Left lobe of liver (tissue), 2 donors: Measurements from ENCODE around the gene SNX19. TPM values are rescaled to one million over a fixed set of nuclear protein-coding genes. Genes with fewer than 3 reads are reported as not detected.

Source experiments
- ATAC-seq: fragments of 200-7000 bp; cut with Tn5 transposase; one replicate; pipeline ENCODE4 v1.9.1; 2020; ENCODE audit warnings: mild to moderate bottlenecking, moderate library complexity
- DNase-seq: peaks from one replicate; pipeline ENCODE4 v3.0.0-alpha.2; 2020; ENCODE audit warnings: low spot score
- total RNA-seq: library from RNA; stranded (reverse); gene quantifications from one replicate; pipeline ENCODE4 v1.2.1, GENCODE V29; 2021
- donor health status: DM: no; HTN: no; CAD: no; lungs with moderate emphysema.
- donor health status: DM: no; HTN: yes; CAD: no.

SNX19 gene
- total RNA-seq, 1 donor from 2014 or later: 33.9 TPM

DNA sequence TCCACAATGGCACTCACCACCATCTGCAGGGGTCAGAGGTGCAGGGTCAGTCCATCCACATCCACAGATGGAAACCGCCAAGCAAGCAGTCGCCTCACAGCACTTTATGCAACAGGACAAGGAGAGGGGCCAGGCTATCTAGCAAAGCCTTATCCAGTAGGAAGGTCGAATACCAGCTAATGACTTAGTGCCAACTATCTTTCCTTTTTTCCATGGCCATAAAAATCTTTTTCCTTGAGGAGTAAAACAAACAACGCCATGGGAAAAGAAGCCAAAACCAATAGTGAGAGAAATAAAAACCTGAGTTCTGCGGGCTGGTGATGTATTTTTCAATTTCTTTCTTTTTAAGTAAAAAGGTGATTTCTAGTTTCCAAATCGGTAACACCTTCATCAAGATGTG, 8.2 kb downstream of the SNX19 start:
- ATAC-seq (no peak), DNase-seq (no peak)

DNA sequence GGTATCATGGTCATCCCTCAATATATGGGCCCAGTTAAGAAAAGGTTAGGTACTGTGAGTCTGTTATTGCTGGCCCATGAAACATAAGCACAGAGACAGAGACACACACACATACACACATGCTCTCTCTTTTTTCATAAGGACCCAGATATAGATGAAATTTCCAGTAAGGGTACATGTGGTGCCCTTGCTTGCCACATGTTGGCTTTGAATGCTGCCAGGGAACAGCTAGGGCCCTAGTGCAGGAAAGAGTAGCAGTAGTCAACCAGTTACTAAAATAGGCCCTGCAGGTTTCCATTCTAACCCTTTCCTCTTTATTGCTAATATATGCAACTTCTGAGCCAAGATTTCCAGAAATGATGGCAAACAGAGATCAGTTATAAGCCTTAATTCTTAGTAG, 9.1 kb downstream of the SNX19 start:
- ATAC-seq (no peak), DNase-seq (no peak)

DNA sequence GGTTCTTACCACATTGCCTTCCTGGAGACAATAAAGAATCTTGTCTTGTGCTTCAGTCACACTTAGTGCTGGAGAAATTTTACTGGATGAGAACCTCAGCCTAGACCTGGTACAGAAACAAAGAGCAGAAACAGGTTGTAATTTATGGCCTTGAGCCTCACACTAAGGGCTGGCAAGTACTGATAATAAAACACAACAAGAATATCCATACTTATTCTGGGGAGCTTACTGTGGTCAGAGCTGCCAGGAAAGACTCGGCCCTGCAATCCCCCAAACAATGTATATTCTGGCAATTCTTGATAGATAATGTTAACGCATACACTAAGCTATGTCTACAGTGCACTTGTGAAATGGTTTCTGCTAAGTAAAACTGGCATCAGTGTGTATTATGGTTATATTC, 9.7 kb downstream of the SNX19 start:
- ATAC-seq (no peak), DNase-seq (no peak)

DNA sequence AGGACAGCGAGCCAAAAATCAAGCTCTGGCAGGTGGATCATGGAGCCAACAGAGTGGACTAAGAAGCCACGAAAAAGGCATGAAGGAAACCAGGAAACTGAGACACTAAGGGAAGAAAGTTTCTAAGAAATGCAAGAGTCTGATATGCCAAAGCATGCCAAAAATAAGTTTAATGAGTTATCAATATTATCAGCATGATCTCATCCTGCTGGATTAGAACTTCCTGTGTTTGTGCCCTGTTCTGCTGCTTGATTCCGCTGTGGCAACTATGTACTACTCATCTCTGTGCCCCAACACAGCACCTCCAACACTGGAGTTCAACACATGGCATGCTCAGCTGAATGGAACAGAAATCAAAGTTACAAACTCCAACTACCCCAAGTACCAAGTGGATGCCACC, 10.8 kb downstream of the SNX19 start:
- ATAC-seq: no peak
- DNase-seq: no peak

DNA sequence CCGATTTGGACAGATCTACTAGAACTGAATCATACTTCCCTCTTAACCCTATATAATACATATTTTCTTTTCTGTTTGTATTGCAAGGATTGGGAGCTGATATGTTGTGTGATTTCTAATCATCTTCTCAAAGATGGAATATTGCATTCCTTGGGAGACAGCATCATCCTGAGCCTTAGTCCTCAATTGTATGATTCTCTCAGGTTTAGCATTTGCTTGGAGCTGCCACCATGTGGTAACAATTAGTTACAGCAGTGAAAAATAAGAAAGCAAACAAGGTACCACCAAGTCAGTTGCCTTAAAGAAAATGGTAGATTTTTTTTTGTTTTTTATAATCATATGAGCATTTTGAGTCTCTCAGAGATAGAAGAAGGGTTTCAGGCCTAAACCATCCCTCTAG, 11.9 kb downstream of the SNX19 start:
- DNase-seq (no peak), ATAC-seq (peak; percentile 57)

DNA sequence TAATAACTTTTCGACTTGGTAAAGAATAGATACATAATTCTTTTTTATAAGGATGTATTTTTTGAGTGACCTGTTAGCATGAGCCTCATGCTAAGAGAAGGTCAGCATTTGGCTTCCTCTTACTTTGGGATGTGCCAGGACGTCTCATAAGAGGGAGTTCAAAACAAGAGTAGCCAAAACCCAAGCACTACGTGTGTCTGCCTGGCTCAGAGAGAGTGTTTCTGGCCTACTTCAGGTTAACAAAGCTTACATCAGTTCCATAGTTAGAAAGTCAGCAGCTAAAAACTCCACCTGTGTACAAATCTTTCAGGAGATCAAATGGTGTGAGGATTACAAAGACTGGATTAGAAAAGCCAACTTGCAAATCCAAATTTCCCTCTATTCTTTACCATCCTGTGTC, 13.9 kb downstream of the SNX19 start:
- DNase-seq (no peak), ATAC-seq (no peak)

DNA sequence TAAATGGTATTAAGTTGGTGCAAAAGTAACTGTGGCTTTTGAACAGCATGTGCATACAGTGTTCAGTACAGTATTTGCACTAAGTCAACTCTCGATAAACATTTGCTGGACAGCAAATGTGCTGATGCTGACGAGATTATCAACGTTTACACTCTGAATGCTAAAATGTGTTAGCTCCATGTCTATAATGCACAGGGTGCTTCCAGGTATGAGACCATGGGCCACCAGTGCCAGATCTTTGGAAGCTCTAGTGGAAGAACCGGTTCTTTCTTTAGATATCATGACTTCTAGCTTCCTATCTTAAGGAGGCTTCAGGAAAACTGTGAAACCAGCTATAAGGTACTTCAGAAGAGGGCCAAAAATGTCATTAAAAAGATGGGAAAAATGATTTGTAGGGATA, 17.2 kb downstream of the SNX19 start:
- DNase-seq (no peak), ATAC-seq (no peak)

DNA sequence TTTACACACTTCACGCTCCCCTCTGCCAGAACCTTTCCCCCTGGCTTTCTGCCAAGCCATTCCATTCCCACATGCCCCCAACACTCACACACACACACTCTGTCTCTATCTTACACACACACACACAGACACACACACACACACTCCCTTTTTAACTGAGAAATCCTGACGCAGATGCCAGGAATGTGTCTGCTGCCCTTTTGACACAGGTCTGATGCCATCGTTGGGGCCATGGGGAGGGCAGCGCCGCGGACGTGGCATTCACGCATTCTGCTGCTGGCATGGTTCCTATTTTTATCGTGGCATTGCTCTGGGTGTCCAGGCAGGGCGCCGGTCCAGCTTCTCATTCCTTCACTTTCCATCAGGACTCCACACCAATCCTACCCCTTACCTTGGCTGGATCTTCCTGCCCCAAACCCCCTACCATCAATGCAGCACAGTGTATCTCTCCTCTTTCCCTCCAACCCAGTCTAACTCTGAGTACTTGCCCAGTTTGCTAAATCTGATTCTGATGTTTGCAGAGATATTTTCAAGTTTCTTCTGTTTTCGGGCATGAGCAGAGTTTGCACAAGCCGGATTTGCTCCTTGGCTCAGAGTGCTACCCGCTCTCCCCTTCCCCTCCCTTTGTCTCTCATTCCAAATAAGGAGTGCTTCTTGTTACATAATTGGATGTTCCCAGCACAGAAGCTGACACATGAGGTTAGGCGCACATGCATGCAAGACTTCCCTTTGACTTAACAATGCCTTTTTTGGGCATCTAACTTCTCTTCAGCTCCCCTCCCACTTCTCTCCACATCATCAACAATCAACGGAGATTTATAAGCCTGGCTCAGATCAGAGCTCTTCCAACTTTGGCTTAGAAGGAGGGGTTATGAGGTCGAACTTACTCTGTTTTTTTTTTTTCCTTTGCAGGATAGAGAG, 18.8 kb downstream of the SNX19 start:
- ATAC-seq: peak; percentile 86
- peak; percentile 89 for DNase-seq

DNA sequence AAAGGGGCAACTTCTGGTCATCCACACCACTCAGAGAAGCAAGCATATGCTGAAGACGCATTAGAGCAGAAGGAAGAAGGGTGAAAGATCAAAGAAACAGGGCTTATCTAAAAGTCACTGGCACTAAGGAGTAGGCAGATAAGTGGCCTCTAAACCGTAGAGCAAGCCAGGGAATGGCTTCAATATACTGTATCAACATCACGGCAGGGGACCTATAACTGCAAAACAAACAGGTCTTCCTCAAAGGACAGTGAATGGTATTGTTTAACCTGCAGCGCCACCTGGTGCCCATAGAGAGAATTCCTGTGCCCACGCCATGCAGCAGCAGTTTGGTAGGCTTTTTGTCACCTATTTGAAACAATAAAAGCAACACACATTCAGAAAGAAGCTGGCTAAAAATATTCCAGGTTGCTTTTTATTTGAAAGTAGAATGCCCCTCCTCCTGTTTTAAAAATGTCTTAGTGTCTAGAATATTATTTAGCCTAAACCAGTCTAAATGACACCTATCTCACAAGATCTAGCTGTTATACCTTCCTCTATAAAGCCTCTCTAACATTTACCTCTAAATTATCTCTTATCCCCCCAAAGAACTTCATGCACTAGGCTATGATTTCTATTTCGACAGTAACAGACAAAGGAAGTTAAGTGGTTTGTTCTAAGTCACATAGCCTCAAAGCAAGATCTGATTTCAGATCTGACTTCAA, 21.8 kb downstream of the SNX19 start:
- DNase-seq (peak; percentile 71), ATAC-seq (peak; percentile 71)

DNA sequence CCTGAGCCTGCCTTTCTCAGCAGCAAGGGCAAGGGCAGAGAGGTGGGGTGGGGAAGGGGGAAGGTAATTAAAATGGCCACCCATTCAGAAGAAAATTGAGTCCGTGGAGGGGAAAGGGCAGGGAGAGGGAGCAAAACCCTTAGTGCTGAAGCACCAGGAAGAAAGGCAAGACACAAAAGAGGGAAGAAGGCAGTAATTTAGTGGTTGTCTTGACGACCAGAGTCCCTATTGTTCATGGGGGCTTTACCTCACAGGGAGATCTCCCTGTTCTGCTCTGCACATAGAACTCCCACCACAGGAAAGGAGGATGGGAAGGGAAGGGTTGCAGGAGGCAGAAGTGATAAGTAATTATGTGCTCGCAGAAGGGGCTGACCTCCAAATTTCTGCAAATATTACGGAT, 23.4 kb downstream of the SNX19 start:
- ATAC-seq (no peak), DNase-seq (no peak)

DNA sequence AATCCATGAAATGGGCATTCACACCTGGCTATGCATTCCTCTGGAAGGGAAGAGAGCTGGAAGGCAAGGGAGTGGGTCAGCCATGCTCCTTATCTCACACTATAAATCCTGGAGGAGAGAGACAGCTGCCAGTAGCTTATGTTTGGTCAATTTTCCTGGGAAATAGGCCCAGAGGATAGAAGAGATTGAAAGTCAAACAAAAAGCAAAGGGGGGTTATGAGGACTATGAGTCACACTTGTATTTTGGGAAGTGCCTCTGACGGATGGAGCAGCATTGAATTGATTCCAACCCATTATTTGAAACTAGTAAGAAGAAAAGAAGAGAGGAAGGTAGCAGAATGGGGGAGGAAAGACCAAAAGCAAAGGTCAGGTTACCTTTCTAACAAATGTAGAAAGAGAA, 25.0 kb downstream of the SNX19 start:
- ATAC-seq (peak; percentile 7), DNase-seq (no peak)

DNA sequence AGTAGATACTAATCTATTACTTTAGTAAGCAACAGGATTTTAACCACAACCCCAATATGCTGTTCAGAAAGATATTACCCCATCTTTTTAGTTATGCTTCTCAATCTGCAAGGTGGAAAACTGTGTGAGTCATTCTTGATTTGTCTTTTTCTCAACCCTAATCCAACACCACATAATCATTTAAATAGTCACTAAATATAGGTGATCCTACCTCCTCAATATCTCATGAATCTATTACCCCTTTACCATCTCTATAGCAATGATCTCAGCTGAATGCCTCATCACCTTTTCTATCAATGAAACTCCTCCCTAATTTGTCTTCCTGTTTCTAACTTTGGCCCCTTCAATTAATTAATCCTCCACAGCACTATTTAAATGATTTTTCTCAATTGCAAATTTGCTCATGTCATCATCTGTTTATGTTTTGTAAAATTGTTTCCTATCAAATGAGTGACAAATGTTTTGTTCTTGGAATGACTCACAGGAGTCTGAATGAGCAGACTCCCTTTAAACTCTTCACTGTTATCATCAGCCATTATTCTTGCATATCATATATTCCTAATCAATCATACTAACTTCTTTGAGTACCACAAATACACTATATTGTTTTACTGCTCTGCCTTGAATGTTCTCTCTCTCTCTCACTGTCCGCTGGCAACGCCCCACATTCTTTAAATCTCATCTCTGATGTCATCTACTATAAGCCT, 26.1 kb downstream of the SNX19 start:
- ATAC-seq: no peak
- DNase-seq: no peak

DNA sequence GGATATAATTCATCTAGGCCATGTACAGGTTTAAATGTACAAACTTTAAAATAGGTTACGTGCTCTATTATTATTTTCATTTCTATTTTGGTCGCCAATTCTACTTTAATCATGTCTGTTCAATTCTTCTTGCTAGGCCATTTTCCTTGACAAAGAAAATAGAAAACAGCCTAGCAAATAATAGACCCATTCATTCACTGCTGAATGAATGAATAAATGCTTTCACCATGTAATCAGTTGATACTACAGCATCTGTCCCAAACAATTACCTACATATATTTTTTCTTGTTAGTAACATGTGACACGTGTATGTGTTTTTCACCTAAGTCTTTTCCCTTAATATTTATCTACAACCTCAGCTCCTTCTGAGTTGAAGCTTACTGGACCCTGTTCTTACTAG, 27.5 kb downstream of the SNX19 start:
- DNase-seq (no peak), ATAC-seq (no peak)

DNA sequence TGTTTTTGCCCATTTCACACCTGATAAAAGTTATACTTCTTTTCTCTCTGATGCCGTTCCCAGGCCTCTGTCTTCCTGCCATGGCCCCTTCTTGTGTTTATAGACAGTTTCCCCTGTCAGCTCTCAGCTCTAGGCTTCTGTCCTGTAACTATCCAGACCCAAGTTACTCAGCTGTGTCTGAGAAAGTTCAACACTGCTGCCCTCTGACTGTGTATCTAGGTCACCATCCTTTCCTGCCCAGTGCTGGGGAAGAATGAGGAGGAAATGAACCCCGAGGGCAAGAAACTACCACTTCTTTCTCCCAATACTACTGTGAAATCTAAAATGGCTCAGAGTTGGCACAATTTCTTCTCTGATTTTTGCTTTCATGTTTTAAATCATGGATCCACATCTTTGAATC, 29.6 kb downstream of the SNX19 start:
- ATAC-seq (peak; percentile 49), DNase-seq (no peak)

DNA sequence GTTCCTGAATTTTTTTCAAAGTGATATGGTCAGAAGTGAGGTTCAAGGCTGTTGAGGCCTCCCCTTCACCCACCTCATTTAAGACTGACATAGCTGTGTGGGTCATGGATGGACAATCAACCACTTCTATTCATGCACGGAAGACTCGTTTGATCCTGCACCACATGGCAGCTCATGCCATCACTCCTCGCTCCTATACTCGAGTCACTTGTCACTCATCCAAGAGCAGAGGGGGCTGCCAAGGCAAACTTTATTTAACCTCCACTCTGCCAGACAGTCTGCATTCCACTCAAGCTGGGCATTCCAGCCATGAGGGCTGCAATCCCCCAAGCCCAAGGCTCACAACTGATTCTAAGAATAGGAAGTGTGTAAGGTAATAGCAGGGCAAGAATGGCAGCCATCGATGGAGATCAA, 34.1 kb downstream of the SNX19 start:
- ATAC-seq: peak; percentile 47
- DNase-seq: no peak

DNA sequence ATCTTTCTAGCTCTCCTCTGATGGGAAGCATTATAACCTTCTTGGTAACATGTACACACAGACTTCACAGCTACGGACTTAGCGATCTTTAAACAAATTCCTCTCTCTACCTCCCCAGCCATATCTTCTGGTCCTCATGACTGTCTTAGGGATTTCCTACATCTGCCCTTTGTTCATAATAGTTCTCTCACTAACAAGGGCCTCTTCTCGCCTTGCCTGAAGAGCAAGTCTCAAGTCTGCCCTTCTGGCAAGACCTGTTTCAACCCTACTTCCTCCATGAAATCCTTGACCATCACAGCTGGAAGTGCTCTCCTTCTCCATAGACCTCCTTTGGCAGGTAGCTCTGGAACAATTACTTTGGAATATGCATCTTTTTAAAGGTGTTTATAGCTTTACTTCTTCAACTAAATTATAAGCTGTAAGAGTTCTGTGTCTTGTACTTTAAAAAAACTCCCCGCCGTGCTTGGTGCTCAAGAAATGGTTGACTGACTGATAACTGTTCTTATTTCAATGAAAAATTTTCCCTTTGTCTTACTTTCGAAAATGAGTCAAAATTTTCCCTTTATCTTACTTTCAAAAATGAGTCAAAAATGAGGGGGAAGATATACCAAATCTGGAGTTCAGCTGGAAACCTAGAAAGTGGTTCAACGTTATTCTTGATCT, 34.7 kb downstream of the SNX19 start:
- ATAC-seq (no peak), DNase-seq (no peak)

DNA sequence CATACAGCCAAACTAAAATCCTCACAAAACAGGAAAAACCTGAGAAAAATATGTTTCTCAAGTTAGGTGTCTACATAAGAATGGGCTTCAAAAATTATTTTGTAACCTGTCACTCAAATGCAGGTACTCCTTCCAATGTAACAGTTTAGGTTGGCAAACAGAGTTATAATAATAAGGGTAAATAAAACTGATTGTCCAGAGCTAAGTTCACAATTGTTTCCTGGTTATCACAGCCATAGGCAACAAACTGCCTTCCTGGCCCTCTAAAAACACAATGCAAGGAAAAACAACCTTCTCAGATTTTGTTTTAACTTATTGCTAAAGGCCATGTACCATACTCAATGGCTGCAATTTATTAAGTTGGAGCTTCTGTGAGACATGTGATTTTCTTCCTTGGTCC, 36.4 kb downstream of the SNX19 start:
- DNase-seq (no peak), ATAC-seq (no peak)

DNA sequence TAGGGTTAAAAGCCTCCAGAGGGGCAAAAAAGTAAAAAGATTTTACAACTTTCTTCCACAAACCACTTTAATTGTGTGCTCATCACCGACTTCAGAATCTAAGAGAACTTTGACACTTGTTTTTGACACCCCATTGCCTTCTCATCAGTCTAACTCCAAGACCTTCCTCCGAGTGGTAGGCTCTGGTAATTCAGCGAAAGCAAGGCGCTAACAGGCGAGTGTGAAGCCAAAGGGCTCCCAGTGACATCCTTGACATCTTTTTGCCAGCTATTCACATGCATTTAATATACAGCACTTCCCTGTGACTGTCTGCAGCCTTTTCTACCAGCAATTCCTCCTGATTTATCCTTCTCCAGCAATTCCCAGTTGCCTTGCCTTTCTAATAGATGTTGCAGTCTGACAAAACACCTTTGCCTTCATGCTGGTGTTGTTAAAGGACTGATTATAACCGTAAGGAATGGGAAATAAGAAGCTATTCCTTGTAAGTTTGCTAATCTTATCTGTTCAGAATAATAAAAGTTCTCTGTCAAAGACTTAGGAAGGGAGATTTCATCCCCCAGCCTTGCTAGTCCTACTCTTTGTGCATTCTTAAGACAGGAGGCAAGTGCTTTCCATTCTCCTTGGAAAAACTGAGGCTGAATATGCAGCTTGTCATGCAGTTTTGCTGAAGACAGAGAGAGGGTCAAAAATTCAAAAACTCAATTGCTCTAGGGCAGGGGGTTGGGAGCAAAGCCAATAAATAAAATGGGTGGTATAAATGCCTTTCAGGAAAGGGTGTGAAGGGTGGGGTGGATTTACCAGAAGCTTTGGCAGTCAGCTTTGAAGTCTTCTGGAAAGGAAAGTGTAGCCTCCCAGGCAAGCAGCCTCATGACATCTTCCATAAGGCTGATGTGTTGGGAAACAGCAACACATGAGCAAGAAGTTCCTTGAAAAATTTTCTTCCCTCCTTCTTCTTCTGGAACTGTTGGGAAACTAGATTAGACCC, 39.1 kb downstream of the SNX19 start:
- no peak for DNase-seq
- ATAC-seq: no peak

DNA sequence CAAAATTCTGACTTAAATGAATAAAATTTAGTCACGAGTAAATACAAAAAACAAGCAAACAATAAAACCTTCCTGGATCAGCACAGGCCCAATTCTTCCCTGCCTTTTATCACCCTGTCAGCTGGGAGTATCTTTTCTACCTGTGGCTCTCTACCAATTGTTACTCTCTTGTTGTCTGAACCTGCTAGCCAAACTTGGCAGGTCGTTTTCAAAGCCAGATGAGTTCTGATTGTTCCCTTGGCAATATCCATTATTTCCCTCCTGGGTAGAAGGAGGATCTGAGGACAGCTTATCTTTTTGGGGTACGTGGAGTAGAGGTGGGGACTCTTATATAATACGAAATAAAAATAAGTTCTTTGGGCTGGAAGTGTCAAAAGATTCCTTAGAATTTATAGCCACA, 40.2 kb downstream of the SNX19 start:
- DNase-seq: no peak
- no peak for ATAC-seq

DNA sequence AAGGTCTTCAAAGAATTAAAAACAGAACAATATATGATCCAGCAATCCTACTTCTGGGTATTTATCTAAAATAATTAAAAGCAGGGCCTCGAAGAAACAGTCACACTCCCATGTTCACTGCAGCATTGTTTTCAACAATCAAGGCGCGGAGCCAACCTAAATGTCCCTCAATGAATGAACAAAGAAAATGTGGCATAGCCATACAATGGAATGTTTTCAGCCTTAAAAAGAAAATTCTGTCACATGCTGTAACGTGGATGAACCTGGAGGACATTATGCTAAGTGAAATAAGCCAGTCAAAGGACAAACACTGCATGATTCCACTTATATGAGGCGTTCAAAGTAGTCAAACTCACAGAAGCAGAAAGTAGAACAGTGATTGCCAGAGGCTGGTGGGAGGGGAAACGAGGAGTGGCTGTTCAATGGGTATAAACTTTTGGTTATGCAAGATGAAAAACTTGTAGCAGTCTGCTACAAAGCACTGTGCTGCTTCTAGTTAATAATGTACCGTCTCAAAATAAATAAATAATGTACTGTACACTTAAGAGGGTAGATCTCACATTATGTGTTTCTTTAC, 41.2 kb downstream of the SNX19 start:
- DNase-seq (no peak), ATAC-seq (no peak)
